ENCODE results near the gene ZRSR2. TPM values are rescaled to one million over a fixed set of nuclear protein-coding genes. Genes with fewer than 3 reads are reported as not detected.

Gene ZRSR2
- total RNA-seq, 5 donors from 2014 or later (not counting 1 experiment from before 2014, with no cell fraction given), result 18.5 to 35.4 (median 21.6) TPM

GRCh38 chrX:15785176-15785750 is 5.0 kb upstream of the ZRSR2 start:
- H3K36me3 ChIP-seq (ENCODE audit: control insufficient read depth in 2 of 2, extremely low read depth in 1 of 2, insufficient read depth in 1 of 2, low read length in 1 of 2), result peaks cover 5 to 17% of the 10 kb centered on the region in 2 donors
- no peak overlapping the region for H3K4me3 Mint-ChIP-seq
- no peaks in the 10 kb centered on the region for H3K9me3 ChIP-seq
- POLR2A ChIA-PET, result no interaction called here
- H3K36me3 Mint-ChIP-seq, result peaks cover 19% of the 10 kb centered on the region
- H3K4me1 ChIP-seq (ENCODE audit: control insufficient read depth in 1 of 2, extremely low read depth in 1 of 2, insufficient read depth in 2 of 2, low read length in 2 of 2), result peaks cover 2 to 17% of the 10 kb centered on the region in 2 experiments
- H3K27me3 Mint-ChIP-seq, result no peaks in the 10 kb centered on the region
- H3K27me3 ChIP-seq (replicated peaks in 1 of 2; ENCODE audit: control insufficient read depth in 2 of 2, extremely low read depth in 1 of 2, insufficient read depth in 2 of 2, low read length in 1 of 2), result no peaks in the 10 kb centered on the region
- CTCF ChIA-PET, result no interaction called here
- ATAC-seq (replicated peaks in 1 of 4) (no peak), DNase-seq (no peak)
- H3K27ac Mint-ChIP-seq, result no peak overlapping the region
- no peaks in the 10 kb centered on the region for H3K9me3 Mint-ChIP-seq
- no peak overlapping the region for H3K27ac ChIP-seq (ENCODE audit: low read length)
- peaks cover 9 to 14% (median 12%) of the 10 kb centered on the region in 3 donors for H3K4me1 Mint-ChIP-seq
- no CpG with 5 or more reads among the region's 3 CpGs for WGBS (ENCODE audit: insufficient coverage)
- H3K4me3 ChIP-seq (ENCODE audit: control insufficient read depth in 1 of 2, extremely low read depth in 1 of 2, low read length in 1 of 2), result no peak overlapping the region

- ChIA-PET POLR2A (no interaction called here), CTCF (no interaction called here)
- H3K36me3 Mint-ChIP-seq, result peaks cover 16% of the 10 kb centered on the region
- no peak overlapping the region for H3K4me3 Mint-ChIP-seq
- Histone ChIP-seq H3K9me3 (no peaks in the 10 kb centered on the region), H3K27me3 (replicated peaks in 1 of 2; ENCODE audit: control insufficient read depth in 2 of 2, extremely low read depth in 1 of 2, insufficient read depth in 2 of 2, low read length in 1 of 2) (no peaks in the 10 kb centered on the region), H3K4me1 (ENCODE audit: control insufficient read depth in 1 of 2, extremely low read depth in 1 of 2, insufficient read depth in 2 of 2, low read length in 2 of 2) (peaks cover 7 to 19% of the 10 kb centered on the region in 2 experiments), H3K36me3 (ENCODE audit: control insufficient read depth in 2 of 2, extremely low read depth in 1 of 2, insufficient read depth in 1 of 2, low read length in 1 of 2) (peaks cover 5 to 8% of the 10 kb centered on the region in 2 donors), H3K4me3 (ENCODE audit: control insufficient read depth in 1 of 2, extremely low read depth in 1 of 2, low read length in 1 of 2) (no peak overlapping the region), H3K27ac (ENCODE audit: low read length) (no peak overlapping the region)
- no CpG with 5 or more reads among the region's 3 CpGs for WGBS (ENCODE audit: insufficient coverage)
- peak in 1 of 35 experiments; percentile 4 for DNase-seq
- no peaks in the 10 kb centered on the region for H3K9me3 Mint-ChIP-seq
- no peak for ATAC-seq (replicated peaks in 1 of 4)
- no peaks in the 10 kb centered on the region for H3K27me3 Mint-ChIP-seq
- H3K27ac Mint-ChIP-seq, result no peak overlapping the region
- H3K4me1 Mint-ChIP-seq, result peaks cover 6 to 14% (median 6%) of the 10 kb centered on the region in 3 donors
These were observed 3.4 kb upstream of the ZRSR2 start for GRCh38 chrX:15786915-15787314.

DNA sequence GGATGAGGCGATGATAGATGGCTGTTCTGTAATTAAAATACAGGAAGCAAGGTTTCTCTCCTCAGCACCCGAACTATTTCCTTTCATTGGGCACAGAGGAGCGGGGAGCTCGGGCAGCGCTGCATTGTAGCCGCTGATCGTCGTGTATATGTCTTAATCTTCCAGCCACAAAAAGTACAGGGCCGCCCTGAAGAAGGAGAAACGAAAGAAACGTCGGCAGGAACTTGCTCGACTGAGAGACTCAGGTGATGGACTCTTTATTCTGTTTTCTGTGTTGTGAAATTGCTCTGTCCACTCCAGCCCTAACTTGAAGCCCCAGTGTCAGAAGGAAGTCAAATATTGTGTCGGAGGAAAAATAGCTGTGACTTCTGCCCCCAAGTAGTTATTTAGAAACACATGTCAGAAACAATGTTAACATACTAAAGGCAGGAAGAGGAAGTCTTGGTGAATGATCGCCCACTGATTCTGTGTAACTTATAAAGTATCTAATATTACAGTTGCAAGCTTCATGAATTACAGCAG is 546 bp downstream of the ZRSR2 start:
- peaks cover 9 to 22% of the 10 kb centered on the region in 2 experiments for H3K4me1 ChIP-seq (ENCODE audit: control insufficient read depth in 1 of 2, extremely low read depth in 1 of 2, insufficient read depth in 2 of 2, low read length in 2 of 2)
- Mint-ChIP-seq H3K9me3 (no peaks in the 10 kb centered on the region), H3K36me3 (peaks cover 3% of the 10 kb centered on the region), H3K4me3 (no peak overlapping the region), H3K4me1 (peaks cover 30 to 41% (median 36%) of the 10 kb centered on the region in 3 donors), H3K27ac (no peak overlapping the region), H3K27me3 (no peaks in the 10 kb centered on the region)
- H3K4me3 ChIP-seq (ENCODE audit: control insufficient read depth in 1 of 2, extremely low read depth in 1 of 2, low read length in 1 of 2), result peak overlapping the region; percentile 66 to 85
- no CpG with 5 or more reads among the region's 15 CpGs for WGBS (ENCODE audit: insufficient coverage)
- ATAC-seq (replicated peaks in 1 of 4) (peak in 2 of 4 experiments; percentile 18 to 23), DNase-seq (peak in 1 of 35 experiments; percentile 2)
- POLR2A ChIA-PET, result interaction anchor here (0.6 to 1.4 kb wide), 7 partner anchors 25 to 64 kb away, joined by 3 to 17 read pairs (median 5); partner anchors contain the start of gene AP1S2 (in 2 of the 2)
- H3K27ac ChIP-seq (ENCODE audit: low read length), result peak overlapping the region; percentile 92
- CTCF ChIA-PET, result interaction anchor here (0.6 to 1.6 kb wide), 10 partner anchors 9 to 1063 kb away, joined by 3 to 7 read pairs (median 4); partner anchors contain the start of gene AP1S2 (in 1 of the 2)
- peaks cover 0 to 12% of the 10 kb centered on the region in 2 donors for H3K36me3 ChIP-seq (ENCODE audit: control insufficient read depth in 2 of 2, extremely low read depth in 1 of 2, insufficient read depth in 1 of 2, low read length in 1 of 2)
- no peaks in the 10 kb centered on the region for H3K27me3 ChIP-seq (replicated peaks in 1 of 2; ENCODE audit: control insufficient read depth in 2 of 2, extremely low read depth in 1 of 2, insufficient read depth in 2 of 2, low read length in 1 of 2)
- no peaks in the 10 kb centered on the region for H3K9me3 ChIP-seq

DNA sequence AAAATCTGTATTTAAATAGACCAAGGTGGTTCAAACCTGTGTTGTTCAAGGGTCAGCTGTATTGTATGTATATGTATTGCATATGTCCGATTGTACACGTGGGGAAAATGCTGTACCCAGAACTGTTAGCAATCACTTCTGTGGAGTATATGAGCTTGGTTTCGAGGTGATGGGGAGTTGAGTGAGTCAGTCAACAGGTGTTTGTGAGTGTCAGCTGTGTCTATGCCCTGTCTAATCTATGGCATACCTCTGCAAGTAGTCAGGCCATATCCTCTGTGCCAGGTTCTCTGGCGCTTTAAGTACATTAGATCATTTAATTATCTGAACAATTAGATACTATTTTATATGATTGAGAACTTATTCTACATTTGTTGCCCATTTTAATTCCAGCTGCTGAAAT is 7.4 kb downstream of the ZRSR2 start:
- H3K4me1 Mint-ChIP-seq, result peaks cover 46 to 66% (median 56%) of the 10 kb centered on the region in 3 donors
- H3K36me3 Mint-ChIP-seq, result peaks cover 16% of the 10 kb centered on the region
- POLR2A ChIA-PET, result interaction anchor here in 1 of 2 donors (0.7 kb wide), 1 partner anchor 32 kb away, joined by 11 read pairs; no protein-coding TSS in a partner anchor
- Histone ChIP-seq H3K36me3 (ENCODE audit: control insufficient read depth in 2 of 2, extremely low read depth in 1 of 2, insufficient read depth in 1 of 2, low read length in 1 of 2) (peaks cover 0 to 25% of the 10 kb centered on the region in 2 donors), H3K27ac (ENCODE audit: low read length) (no peak overlapping the region), H3K27me3 (replicated peaks in 1 of 2; ENCODE audit: control insufficient read depth in 2 of 2, extremely low read depth in 1 of 2, insufficient read depth in 2 of 2, low read length in 1 of 2) (no peaks in the 10 kb centered on the region), H3K4me3 (ENCODE audit: control insufficient read depth in 1 of 2, extremely low read depth in 1 of 2, low read length in 1 of 2) (no peak overlapping the region), H3K9me3 (no peaks in the 10 kb centered on the region), H3K4me1 (ENCODE audit: control insufficient read depth in 1 of 2, extremely low read depth in 1 of 2, insufficient read depth in 2 of 2, low read length in 2 of 2) (peaks cover 0 to 2% of the 10 kb centered on the region in 2 experiments)
- no peak for DNase-seq
- no peaks in the 10 kb centered on the region for H3K9me3 Mint-ChIP-seq
- H3K4me3 Mint-ChIP-seq, result peak overlapping the region in 1 of 3 donors; percentile 28
- H3K27me3 Mint-ChIP-seq, result no peaks in the 10 kb centered on the region
- no peak overlapping the region for H3K27ac Mint-ChIP-seq
- ATAC-seq (replicated peaks in 1 of 4), result no peak
- WGBS (ENCODE audit: insufficient coverage), result 100% methylated on average over 1 of the region's 4 CpGs
- CTCF ChIA-PET, result no interaction called here

DNA sequence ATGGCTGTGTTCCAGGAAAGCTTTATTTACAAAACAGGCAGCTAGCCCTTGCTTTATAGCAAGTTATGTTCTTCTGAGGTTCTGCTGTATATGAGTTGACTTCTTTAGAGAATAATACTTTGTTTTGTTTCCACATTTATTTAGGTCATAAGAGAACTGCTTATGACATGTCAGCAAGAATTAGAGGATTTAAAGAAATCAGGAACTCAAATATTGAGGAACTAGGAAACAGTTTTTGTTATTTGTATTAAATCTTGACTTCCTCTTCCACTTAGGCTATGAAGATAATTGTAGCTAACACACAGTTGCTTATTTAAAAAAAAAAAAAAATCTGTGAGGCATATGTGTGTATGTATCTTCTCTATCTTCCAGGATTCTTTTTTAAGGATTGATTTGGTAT is 14.3 kb downstream of the ZRSR2 start:
- H3K4me3 Mint-ChIP-seq, result no peak overlapping the region
- DNase-seq (no peak), ATAC-seq (replicated peaks in 1 of 4) (no peak)
- Histone ChIP-seq H3K36me3 (ENCODE audit: control insufficient read depth in 2 of 2, extremely low read depth in 1 of 2, insufficient read depth in 1 of 2, low read length in 1 of 2) (peaks cover 11 to 39% of the 10 kb centered on the region in 2 donors), H3K4me3 (ENCODE audit: control insufficient read depth in 1 of 2, extremely low read depth in 1 of 2, low read length in 1 of 2) (no peak overlapping the region), H3K9me3 (no peaks in the 10 kb centered on the region), H3K27me3 (replicated peaks in 1 of 2; ENCODE audit: control insufficient read depth in 2 of 2, extremely low read depth in 1 of 2, insufficient read depth in 2 of 2, low read length in 1 of 2) (no peaks in the 10 kb centered on the region), H3K27ac (ENCODE audit: low read length) (no peak overlapping the region), H3K4me1 (ENCODE audit: control insufficient read depth in 1 of 2, extremely low read depth in 1 of 2, insufficient read depth in 2 of 2, low read length in 2 of 2) (no peaks in the 10 kb centered on the region)
- H3K36me3 Mint-ChIP-seq, result peaks cover 16% of the 10 kb centered on the region
- H3K27me3 Mint-ChIP-seq, result no peaks in the 10 kb centered on the region
- ChIA-PET CTCF (no interaction called here), POLR2A (no interaction called here)
- H3K9me3 Mint-ChIP-seq, result no peaks in the 10 kb centered on the region
- H3K27ac Mint-ChIP-seq, result no peak overlapping the region
- H3K4me1 Mint-ChIP-seq, result peaks cover 4 to 6% (median 5%) of the 10 kb centered on the region in 3 donors

DNA sequence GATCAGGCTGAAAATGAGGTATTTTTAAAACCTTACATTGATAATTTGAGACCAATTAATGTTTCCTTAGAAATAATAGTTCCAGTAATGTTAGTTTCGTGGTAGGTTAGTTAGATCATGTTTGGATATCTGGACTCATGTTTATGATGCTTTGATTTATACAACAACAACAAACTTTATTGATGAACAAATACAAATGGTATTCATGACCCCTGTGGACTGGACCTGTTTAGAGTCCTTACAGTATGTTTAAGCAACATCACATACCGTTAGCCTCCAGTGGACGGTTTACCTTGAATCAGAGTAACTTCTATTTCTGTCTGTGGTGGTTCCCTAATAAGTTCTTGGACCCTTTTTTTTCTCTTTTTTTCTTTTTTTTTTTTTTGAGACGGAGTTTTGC is 18.0 kb downstream of the ZRSR2 start:
- POLR2A ChIA-PET, result no interaction called here
- Histone ChIP-seq H3K36me3 (ENCODE audit: control insufficient read depth in 2 of 2, extremely low read depth in 1 of 2, insufficient read depth in 1 of 2, low read length in 1 of 2) (peaks cover 28 to 49% of the 10 kb centered on the region in 2 donors), H3K4me3 (ENCODE audit: control insufficient read depth in 1 of 2, extremely low read depth in 1 of 2, low read length in 1 of 2) (no peak overlapping the region), H3K9me3 (no peaks in the 10 kb centered on the region), H3K27me3 (replicated peaks in 1 of 2; ENCODE audit: control insufficient read depth in 2 of 2, extremely low read depth in 1 of 2, insufficient read depth in 2 of 2, low read length in 1 of 2) (no peaks in the 10 kb centered on the region), H3K27ac (ENCODE audit: low read length) (no peak overlapping the region), H3K4me1 (ENCODE audit: control insufficient read depth in 1 of 2, extremely low read depth in 1 of 2, insufficient read depth in 2 of 2, low read length in 2 of 2) (no peaks in the 10 kb centered on the region)
- H3K27me3 Mint-ChIP-seq, result no peaks in the 10 kb centered on the region
- no peak for DNase-seq
- no peaks in the 10 kb centered on the region for H3K9me3 Mint-ChIP-seq
- CTCF ChIA-PET, result no interaction called here
- no CpG with 5 or more reads among the region's 4 CpGs for whole genome bisulfite sequencing (ENCODE audit: insufficient coverage)
- H3K4me1 Mint-ChIP-seq, result peaks cover 0 to 9% (median 8%) of the 10 kb centered on the region in 3 donors
- H3K27ac Mint-ChIP-seq, result no peak overlapping the region
- ATAC-seq (replicated peaks in 1 of 4), result no peak
- no peak overlapping the region for H3K4me3 Mint-ChIP-seq
- peaks cover 28% of the 10 kb centered on the region for H3K36me3 Mint-ChIP-seq
